Fibroblast of lung (primary cell): ENCODE data around the gene CNOT2.

Experiments
- CTCF ChIP-seq, 2 donors: IDR thresholded peaks in 1 of 2; conservative IDR thresholded peaks in 1 of 2; 1 replicate in 1 of 2; 2 replicates in 1 of 2; pipeline ENCODE4 v1.5.1; 2011 to 2012; ENCODE audit warnings: low read length in 2 of 2, control low read depth in 1 of 2, inconsistent platforms in 1 of 2, low read depth in 1 of 2, mild to moderate bottlenecking in 1 of 2
- EZH2 ChIP-seq: IDR thresholded peaks from 2 replicates; pipeline ENCODE4 v1.5.1; 2012; ENCODE audit warnings: low read length, control low read depth, mild to moderate bottlenecking; ENCODE audit errors: missing control alignments

DNA sequence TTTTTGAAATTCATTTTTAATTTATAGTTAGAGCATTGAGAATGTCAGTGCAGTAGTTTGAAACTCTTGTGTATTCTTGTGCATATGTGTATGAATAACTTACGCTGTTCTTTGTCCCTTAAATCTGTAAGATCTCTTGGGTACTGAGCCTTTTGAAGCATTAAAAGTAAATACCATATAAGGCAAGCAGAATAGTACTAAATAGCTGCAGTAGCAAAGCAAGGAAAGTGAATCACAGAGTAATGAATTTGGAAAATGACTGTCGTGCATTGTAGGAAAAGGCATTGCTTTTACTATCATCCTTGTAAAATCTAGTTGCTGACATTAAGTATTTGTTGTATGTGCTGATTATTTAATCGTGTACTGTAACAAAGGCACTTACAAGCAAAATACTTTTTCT is 12.1 kb downstream of the CNOT2 start:
- TF ChIP-seq CTCF (conservative IDR thresholded peaks at IDR 0.05 in 1 of 2, IDR thresholded peaks at IDR 0.05 in 1 of 2; ENCODE audit: low read depth in 1 of 2, low read length in 2 of 2) (no peak), EZH2 (no peak)
